Ovary (tissue), 3 donors: ENCODE data around the gene TIMM13.

Source experiments
- CTCF ChIP-seq, 3 donors: fragments of 450-650 bp in 2 of 3; fragments of 200-600 bp in 1 of 3; IDR thresholded peaks; one replicate each; pipeline versions ENCODE4 v1.5.1 to v1.8.0; 2016 to 2022; ENCODE audit warnings: antibody characterized with exemption in 3 of 3, mild to moderate bottlenecking in 1 of 3
- EP300 ChIP-seq: sonication (generic); formaldehyde crosslinking; IDR thresholded peaks from one replicate; pipeline ENCODE4 v1.6.1; 2017; ENCODE audit warnings: antibody characterized with exemption
- POLR2A ChIP-seq: fragments of 450-650 bp; IDR thresholded peaks from one replicate; pipeline ENCODE4 v1.6.1; 2017; ENCODE audit warnings: antibody characterized with exemption, mild to moderate bottlenecking, moderate library complexity
- donor health status: DM: no; HTN: no; CAD: no.

- TF ChIP-seq CTCF (IDR thresholded peaks at IDR 0.05), result no peak
- TF ChIP-seq POLR2A, result no peak
- TF ChIP-seq EP300, result no peak
These were observed 32.9 kb upstream of the TIMM13 start for GRCh38 chr19:2460245-2460644.
